ENCODE results near the gene ABCA2.
"Not testable (repeated sequence)": the region's sequence is repeated elsewhere in the genome, so short reads cannot be mapped to it uniquely, and the experiment has no call there.

ABCA2 gene

GRCh38 chr9:137007816-137008270 lies 20.2 kb downstream of the ABCA2 start:
- no peaks in the 10 kb centered on the region for H3K9me3 ChIP-seq (ENCODE audit: insufficient read depth, low read length)
- H3K4me3 ChIP-seq (ENCODE audit: insufficient read depth, low read length, poor library complexity, severe bottlenecking), result no peak overlapping the region

GRCh38 chr9:137007108-137007815 lies 20.8 kb downstream of the ABCA2 start:
- Histone ChIP-seq H3F3A (ENCODE audit: insufficient read depth) (no peaks in the 10 kb centered on the region), H3K27ac (ENCODE audit: low read depth, low read length) (no peak overlapping the region), H3K4me2 (ENCODE audit: low read depth, low read length, poor library complexity, severe bottlenecking) (no peak overlapping the region), H3K9me3 (ENCODE audit: insufficient read depth, low read length) (no peaks in the 10 kb centered on the region), H3K9ac (ENCODE audit: low read length) (no peak overlapping the region), H3K9me2 (replicated peaks; ENCODE audit: insufficient read depth, low read length) (no peaks in the 10 kb centered on the region), H3K4me3 (ENCODE audit: insufficient read depth, low read length, poor library complexity, severe bottlenecking) (no peak overlapping the region), H2AFZ (ENCODE audit: low read depth, low read length, severe bottlenecking) (no peak overlapping the region), H4K20me1 (ENCODE audit: low read depth, low read length) (no peaks in the 10 kb centered on the region), H3K36me3 (ENCODE audit: low read length) (no peaks in the 10 kb centered on the region), H3K79me2 (ENCODE audit: insufficient read depth, low read length) (no peaks in the 10 kb centered on the region), H3K27me3 (ENCODE audit: low read length) (no peaks in the 10 kb centered on the region)
- TF ChIP-seq EZH2phosphoT487 (conservative IDR thresholded peaks at IDR 0.05; ENCODE audit: low read length), result no peak
- no peak for TF ChIP-seq CTCF (IDR thresholded peaks at IDR 0.05; ENCODE audit: insufficient read depth, low read length, poor library complexity, severe bottlenecking)

More at GRCh38 chr9:137007816-137008270, 20.2 kb downstream of the ABCA2 start:
- Histone ChIP-seq H3K9ac (ENCODE audit: low read length) (no peak overlapping the region), H3K36me3 (ENCODE audit: low read length) (no peaks in the 10 kb centered on the region), H3K27ac (ENCODE audit: low read depth, low read length) (no peak overlapping the region), H2AFZ (ENCODE audit: low read depth, low read length, severe bottlenecking) (no peak overlapping the region), H3F3A (ENCODE audit: insufficient read depth) (no peaks in the 10 kb centered on the region), H3K27me3 (ENCODE audit: low read length) (no peaks in the 10 kb centered on the region), H4K20me1 (ENCODE audit: low read depth, low read length) (no peaks in the 10 kb centered on the region), H3K79me2 (ENCODE audit: insufficient read depth, low read length) (no peaks in the 10 kb centered on the region), H3K9me2 (replicated peaks; ENCODE audit: insufficient read depth, low read length) (no peaks in the 10 kb centered on the region), H3K4me2 (ENCODE audit: low read depth, low read length, poor library complexity, severe bottlenecking) (no peak overlapping the region)
- no peak for TF ChIP-seq CTCF (IDR thresholded peaks at IDR 0.05; ENCODE audit: insufficient read depth, low read length, poor library complexity, severe bottlenecking)
- TF ChIP-seq EZH2phosphoT487 (conservative IDR thresholded peaks at IDR 0.05; ENCODE audit: low read length), result no peak

- H3K27ac ChIP-seq (ENCODE audit: low read depth, low read length), result no peak overlapping the region
- TF ChIP-seq EZH2phosphoT487 (conservative IDR thresholded peaks at IDR 0.05; ENCODE audit: low read length), result no peak
- TF ChIP-seq CTCF (IDR thresholded peaks at IDR 0.05; ENCODE audit: insufficient read depth, low read length, poor library complexity, severe bottlenecking), result no peak
- no peak overlapping the region for H3K9ac ChIP-seq (ENCODE audit: low read length)
- no peak overlapping the region for H3K4me2 ChIP-seq (ENCODE audit: low read depth, low read length, poor library complexity, severe bottlenecking)
- no peak overlapping the region for H2AFZ ChIP-seq (ENCODE audit: low read depth, low read length, severe bottlenecking)
- H3K9me2 ChIP-seq (replicated peaks; ENCODE audit: insufficient read depth, low read length), result no peaks in the 10 kb centered on the region
- no peaks in the 10 kb centered on the region for H3K27me3 ChIP-seq (ENCODE audit: low read length)
- no peak overlapping the region for H3K4me3 ChIP-seq (ENCODE audit: insufficient read depth, low read length, poor library complexity, severe bottlenecking)
- no peaks in the 10 kb centered on the region for H3K9me3 ChIP-seq (ENCODE audit: insufficient read depth, low read length)
- H4K20me1 ChIP-seq (ENCODE audit: low read depth, low read length), result no peaks in the 10 kb centered on the region
- H3K36me3 ChIP-seq (ENCODE audit: low read length), result no peaks in the 10 kb centered on the region
- H3K79me2 ChIP-seq (ENCODE audit: insufficient read depth, low read length), result no peaks in the 10 kb centered on the region
- H3F3A ChIP-seq (ENCODE audit: insufficient read depth), result no peaks in the 10 kb centered on the region
Observed at GRCh38 chr9:137006116-137007003, 21.7 kb downstream of the ABCA2 start.

- not testable (repeated sequence) for H4K20me1 ChIP-seq (ENCODE audit: low read depth, low read length)
Observed at GRCh38 chr9:137004285-137004684, 23.8 kb downstream of the ABCA2 start.

More at GRCh38 chr9:137004285-137004684, 23.8 kb downstream of the ABCA2 start:
- H3K9me2 ChIP-seq (replicated peaks; ENCODE audit: insufficient read depth, low read length); H3K4me3 ChIP-seq (ENCODE audit: insufficient read depth, low read length, poor library complexity, severe bottlenecking); H3K9ac ChIP-seq (ENCODE audit: low read length); H3K9me3 ChIP-seq (ENCODE audit: insufficient read depth, low read length); H3K79me2 ChIP-seq (ENCODE audit: insufficient read depth, low read length); H3K36me3 ChIP-seq (ENCODE audit: low read length); H3K27ac ChIP-seq (ENCODE audit: low read depth, low read length); H3F3A ChIP-seq (ENCODE audit: insufficient read depth); H3K27me3 ChIP-seq (ENCODE audit: low read length); H3K4me2 ChIP-seq (ENCODE audit: low read depth, low read length, poor library complexity, severe bottlenecking); H2AFZ ChIP-seq (ENCODE audit: low read depth, low read length, severe bottlenecking): not testable (repeated sequence)
